Activated CD4-positive, alpha-beta T cell treated with anti-CD3 and anti-CD28 coated beads, Interleukin-2, Interleukin-4, amounts not matched to agents 100 ng/mL and 50 ng/mL, durations not matched to agents 16 hours and 8 hours (primary cell): ENCODE measurements around the gene TMEM30A.

Source experiments
- DNase-seq: peaks from one replicate; pipeline ENCODE4 v3.0.0-alpha.2; 2020; ENCODE audit warnings: low spot score

TMEM30A gene

GRCh38 chr6:75213732-75214131 is 70.9 kb downstream of the TMEM30A start:
- DNase-seq = no peak

- DNase-seq = no peak
These were observed 71.5 kb downstream of the TMEM30A start for GRCh38 chr6:75213112-75213511.

DNA sequence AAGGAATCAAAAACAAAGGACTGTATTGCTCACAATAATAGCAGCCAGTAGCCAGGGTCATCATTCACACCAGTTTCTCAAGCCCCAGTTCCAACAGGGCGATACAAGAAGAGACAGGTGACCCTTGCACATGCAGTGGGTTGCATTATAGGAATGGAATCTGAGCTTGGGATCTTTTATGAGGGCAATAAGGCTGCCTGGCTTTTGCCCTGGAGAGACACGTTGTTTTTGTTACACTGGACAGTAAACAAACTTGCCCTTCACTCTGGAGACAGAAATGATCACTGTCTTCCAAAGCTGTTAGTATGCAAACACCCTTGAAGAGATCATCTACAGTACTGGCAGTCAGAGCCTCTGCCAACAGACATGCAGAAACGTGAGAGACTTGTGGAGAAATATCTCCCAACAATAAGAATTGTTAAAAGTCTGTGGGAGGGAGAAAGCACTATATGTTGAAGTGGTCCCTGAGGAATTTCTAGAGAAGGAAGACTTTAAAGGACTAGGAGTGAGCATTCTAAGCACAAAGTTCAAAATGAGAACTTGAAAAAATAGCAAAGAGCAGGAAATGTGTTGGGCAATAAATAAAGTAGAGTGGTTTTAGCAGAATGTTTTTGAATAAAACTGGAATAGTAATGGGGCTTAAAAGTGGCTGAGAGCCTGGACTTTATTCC is 72.5 kb downstream of the TMEM30A start:
- no peak for DNase-seq

DNA sequence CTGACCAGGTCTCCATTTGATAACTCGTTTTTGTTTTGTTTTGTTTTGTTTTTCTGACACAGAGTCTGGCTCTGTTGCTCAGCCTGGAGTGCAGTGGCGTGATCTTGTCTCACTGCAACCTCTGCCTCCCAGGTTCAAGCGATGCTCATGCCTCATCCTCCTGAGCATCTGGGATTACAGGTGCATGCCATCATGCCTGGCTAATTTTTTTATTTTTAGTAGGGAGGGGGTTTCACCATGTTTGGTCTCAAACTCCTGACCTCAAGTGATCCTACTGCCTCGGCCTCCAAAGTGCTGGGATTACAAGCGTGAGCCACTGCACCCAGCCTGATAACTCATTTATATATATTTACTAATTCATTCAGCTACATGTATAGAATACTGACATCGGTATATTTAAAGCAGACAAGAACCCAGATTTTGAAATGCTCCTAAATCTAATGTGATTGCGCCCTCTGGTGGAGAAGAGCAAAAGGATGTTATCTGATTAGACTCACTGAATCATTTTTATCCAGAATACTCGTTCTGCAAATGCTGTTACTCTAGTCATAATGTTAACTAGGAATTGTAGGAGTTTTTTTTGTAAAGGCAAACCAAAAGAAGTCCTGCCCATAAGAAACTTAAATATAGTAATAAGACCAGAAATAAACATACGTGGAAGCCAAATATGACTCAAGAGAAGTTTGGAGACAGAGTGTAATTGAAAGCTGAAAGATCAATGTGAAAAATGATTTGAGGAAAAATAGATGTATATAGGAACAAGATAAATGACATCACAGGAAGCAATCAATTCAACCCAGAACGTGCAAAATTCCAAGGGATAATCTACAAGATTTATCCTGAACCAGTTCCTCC is 73.5 kb downstream of the TMEM30A start:
- peak; percentile 52 for DNase-seq

GRCh38 chr6:75209184-75209723 is 75.3 kb downstream of the TMEM30A start:
- DNase-seq = no peak

GRCh38 chr6:75208298-75209183 is 76.1 kb downstream of the TMEM30A start:
- DNase-seq = peak; percentile 83

DNA sequence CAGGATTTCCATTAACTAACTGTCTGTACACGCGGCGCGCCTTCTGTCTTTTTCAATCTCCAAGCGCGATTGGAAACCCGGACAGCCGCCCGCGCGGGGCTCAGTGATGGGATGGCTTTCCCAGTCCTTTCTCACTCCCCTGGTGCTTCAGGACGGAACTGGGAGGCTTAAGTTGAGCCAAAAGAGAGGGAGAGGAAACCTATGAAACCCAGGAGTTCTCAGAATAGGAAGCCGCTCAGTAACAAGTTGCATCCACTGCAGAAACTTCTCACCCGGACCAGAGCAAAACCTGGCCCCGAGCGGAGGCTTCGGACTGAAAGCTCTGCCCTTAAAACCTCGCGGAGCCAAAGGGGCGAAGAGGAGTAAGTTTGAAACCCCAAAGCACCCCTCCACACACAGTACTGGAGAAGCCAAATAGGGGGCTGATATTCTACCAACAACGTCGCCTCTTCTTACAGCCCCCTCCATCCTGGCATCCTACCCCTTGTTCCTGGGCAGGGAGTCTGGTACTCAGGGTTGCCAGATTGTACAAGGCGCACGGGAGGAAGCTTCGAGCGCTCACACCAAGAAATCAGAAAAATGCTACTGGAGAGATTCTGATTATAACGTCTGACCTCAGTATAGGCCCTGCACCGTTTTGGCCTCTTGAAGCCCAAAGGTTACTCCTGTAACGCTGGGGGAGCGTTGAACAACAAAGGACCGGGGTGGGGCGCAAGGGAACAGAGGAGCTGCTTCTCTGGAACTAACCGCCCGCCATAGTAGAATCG is 77.8 kb downstream of the TMEM30A start:
- DNase-seq = no peak

DNA sequence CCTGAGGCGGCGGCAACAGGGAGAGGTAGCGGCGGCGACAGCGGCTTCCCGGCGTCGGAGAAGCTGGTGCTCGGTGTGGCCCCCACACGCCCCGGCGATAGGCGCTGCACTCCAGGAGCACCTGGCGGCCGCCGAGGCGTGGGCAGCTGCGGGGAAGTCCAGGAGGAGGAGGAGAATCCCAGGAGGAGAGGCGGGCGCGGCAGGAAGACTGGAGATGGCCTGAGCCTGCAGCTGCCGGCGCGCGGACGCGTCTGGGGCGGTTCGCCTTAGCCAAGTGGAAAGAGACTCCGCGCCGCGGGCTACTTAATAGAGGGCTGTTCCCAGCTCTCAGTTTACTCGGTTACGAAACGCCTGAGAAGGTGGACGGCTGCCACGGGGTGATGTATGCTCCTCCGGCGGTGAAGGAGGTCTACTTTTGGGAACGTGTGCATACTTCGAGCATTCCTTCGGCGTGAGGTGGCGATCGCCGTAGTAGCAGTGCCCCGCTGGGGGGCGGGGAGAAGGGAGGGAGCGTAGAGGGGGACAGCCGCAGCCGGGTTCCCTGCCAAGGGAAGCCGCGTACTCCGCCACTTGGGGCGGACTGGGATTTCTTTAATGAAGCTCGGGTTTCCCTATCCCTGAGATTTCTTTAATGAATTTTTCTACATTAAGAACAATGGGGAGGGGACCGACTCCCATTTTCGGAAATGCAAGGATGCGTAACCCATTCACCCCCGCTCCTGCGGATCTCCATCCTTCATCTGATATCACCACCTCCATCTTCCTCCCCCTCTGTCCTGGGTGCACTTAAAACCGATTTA is 78.6 kb downstream of the TMEM30A start, which contains the start of gene COL12A1:
Gene COL12A1, minus strand, starts transcription at position 278 of the 800 bp plus-strand sequence. CDS start 3,261 bp downstream, outside the sequence.
- DNase-seq = no peak

DNA sequence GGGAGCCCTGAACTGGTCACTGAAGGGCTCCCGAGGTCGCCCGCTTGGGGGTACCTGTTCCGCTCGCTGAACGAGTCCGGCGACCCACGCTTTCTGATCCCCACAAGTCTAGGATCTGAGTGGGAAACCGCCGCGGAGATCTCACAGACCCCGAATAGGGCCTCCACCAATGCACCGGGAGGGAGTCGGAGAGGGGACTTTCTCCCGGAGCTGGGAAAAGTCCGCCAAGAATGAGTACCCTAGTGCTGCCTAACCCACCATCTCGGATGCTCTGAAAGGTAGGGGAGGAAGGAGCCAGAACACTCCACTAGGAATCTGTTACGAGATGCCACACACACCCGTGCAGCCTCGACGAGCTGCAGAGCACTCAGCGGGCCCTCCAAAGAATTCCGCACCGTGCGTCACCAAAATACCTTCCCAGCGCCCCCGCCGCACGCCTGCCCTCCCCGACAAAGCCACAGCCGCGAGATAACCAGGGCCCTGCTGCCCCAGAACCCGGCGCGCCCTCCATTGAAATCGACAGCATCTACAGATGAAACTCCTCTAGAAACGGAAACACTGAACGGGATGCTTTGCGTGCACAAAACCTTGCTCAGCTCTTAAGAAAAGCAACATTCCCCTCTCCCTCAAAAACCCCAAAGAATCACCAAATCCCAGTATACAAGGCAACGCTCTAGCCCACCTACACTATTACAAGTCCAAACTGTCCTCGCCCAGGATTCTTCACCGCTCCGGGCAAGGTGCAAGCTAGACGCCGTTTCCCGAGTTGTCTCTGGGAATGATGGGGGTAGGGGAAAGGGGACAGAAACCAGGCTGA is 79.4 kb downstream of the TMEM30A start:
- no peak for DNase-seq

DNA sequence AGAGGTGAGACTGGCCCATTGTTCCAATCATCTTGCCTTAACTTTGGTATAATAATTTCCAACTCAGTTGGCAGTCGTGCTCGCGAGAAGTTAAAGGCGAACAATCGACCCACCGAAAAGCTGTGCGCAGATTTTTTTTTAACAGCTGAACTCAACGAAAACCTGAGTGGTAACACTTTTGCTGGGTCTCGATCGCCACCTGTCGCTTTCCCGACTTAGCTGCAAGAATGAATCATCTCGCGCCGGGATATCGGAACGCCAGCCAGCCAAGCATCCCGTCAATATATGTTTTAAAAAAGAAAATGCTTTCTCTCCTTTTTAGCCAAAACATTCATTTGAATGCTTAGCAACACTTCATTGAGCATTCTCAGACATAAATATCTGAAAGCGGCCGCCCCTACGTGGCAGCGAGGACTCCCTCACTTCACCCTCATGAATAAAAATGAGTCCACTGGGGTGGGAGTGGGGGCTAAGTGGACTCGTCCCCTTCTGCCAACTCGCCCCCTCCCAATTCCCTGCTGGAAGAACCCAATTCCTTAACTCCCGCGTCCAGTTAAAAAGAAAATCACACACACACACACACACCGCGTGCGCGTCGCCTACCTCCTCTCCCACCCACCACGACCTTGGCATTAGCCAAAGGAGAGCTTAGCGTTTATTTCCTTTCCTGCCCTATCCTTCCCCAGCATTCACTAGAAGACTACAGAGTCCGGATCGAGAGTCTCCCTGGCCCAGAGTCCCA is 80.2 kb downstream of the TMEM30A start:
- DNase-seq = peak; percentile 51

DNA sequence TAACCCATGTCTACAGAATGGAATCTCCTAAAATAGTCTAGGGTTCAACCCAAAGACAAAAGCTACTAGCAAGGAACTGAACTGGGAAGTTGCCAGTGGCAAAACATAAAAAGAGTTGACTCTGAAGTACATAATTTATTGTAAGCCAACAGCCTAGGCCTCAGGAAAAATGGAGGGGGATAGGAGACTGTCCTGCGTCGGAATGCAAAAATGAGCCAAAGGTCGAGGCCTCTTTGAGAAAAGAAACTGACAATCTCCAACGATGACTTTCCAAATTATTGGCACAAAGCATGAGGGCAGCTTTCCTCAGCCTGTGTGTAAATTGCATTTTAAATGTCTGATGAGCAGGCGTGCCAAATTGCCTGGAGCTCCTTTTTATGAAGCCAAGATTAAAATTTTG is 80.9 kb downstream of the TMEM30A start:
- DNase-seq = no peak
